Endodermal cell (in vitro differentiated cells): ENCODE measurements around the gene DFFB. TPM values are rescaled to one million over a fixed set of nuclear protein-coding genes. Genes with fewer than 3 reads are reported as not detected.

ENCODE experiments used
- DNase-seq: peaks from one replicate; pipeline ENCODE4 v3.0.0-alpha.2; 2017
- H3K27ac ChIP-seq: 2 replicates; pipeline ENCODE4 v1.5.1; 2013; ENCODE audit warnings: mild to moderate bottlenecking, low read depth, low read length, moderate library complexity
- H3K27me3 ChIP-seq: 2 replicates; pipeline ENCODE4 v1.6.1; 2013; ENCODE audit warnings: mild to moderate bottlenecking, low read length, moderate library complexity; ENCODE audit not compliant: insufficient read depth, control insufficient read depth, poor library complexity, severe bottlenecking
- H3K36me3 ChIP-seq: 2 replicates; pipeline ENCODE4 v1.7.0; 2013; ENCODE audit warnings: mild to moderate bottlenecking, low read length, moderate library complexity; ENCODE audit not compliant: control insufficient read depth, insufficient read depth
- H3K4me1 ChIP-seq: one replicate; pipeline ENCODE4 v1.7.0; 2013; ENCODE audit warnings: low read length; ENCODE audit not compliant: control insufficient read depth, insufficient read depth
- H3K4me3 ChIP-seq: 2 replicates; pipeline ENCODE4 v1.5.1; 2013; ENCODE audit warnings: mild to moderate bottlenecking, low read length, moderate library complexity
- H3K9ac ChIP-seq: 2 replicates; pipeline ENCODE4 v1.6.1; 2013; ENCODE audit warnings: mild to moderate bottlenecking, low read length, moderate library complexity; ENCODE audit not compliant: poor library complexity, severe bottlenecking; ENCODE audit errors: extremely low read depth
- H3K9me3 ChIP-seq: 2 replicates; pipeline ENCODE4 v1.6.1; 2013; ENCODE audit warnings: mild to moderate bottlenecking, low read length, moderate library complexity; ENCODE audit not compliant: control insufficient read depth
- H3K27ac Mint-ChIP-seq: 2 replicates; pipeline ENCODE4 v1.8.0; 2020; ENCODE audit warnings: mixed read lengths
- H3K27me3 Mint-ChIP-seq: 2 replicates; pipeline ENCODE4 v1.8.0; 2021; ENCODE audit warnings: mild to moderate bottlenecking, mixed read lengths; ENCODE audit not compliant: insufficient read depth
- H3K36me3 Mint-ChIP-seq: 2 replicates; pipeline ENCODE4 v1.8.0; 2020; ENCODE audit warnings: low read depth, mixed read lengths
- H3K4me1 Mint-ChIP-seq: 2 replicates; pipeline ENCODE4 v1.8.0; 2020; ENCODE audit warnings: mixed read lengths
- H3K4me3 Mint-ChIP-seq: 2 replicates; pipeline ENCODE4 v1.8.0; 2020; ENCODE audit warnings: mild to moderate bottlenecking, moderate library complexity, mixed read lengths
- H3K9me3 Mint-ChIP-seq: 2 replicates; pipeline ENCODE4 v1.8.0; 2020; ENCODE audit warnings: mild to moderate bottlenecking, mixed read lengths
- WGBS, 2 experiments: methylation state at CpG; one replicate each; pipeline versions ENCODE4 v1.1.5 to v1.1.7; 2013; ENCODE audit warnings: missing lambda C conversion rate in 2 of 2, mixed read lengths in 1 of 2; ENCODE audit not compliant: insufficient coverage in 1 of 2, insufficient read length in 1 of 2; 5-methylcytosine and 5-hydroxymethylcytosine counted together
- total RNA-seq, 2 donors: library from RNA; stranded (reverse); fragmentation: NEBNext Ultra II Directional in 1 of 2; extraction: Animal tissue kit (Norgen Biotek cat#: 25700) in 1 of 2; gene quantifications; 2 replicates in 1 of 2; 3 replicates in 1 of 2; pipeline ENCODE4 v1.2.1, GENCODE V29; 2021
- TF ChIP-seq, protein P1 (sequence below): fragments of 200-600 bp; sonication (generic); conservative IDR thresholded peaks from 2 replicates; pipeline ENCODE4 v1.5.0; 2021; ENCODE audit warnings: antibody characterized with exemption, mild to moderate bottlenecking

The DFFB gene
- total RNA-seq, 2 donors from 2014 or later = 7.2 to 7.6 TPM

GRCh38 chr1:3869751-3870301 is 12.6 kb downstream of the DFFB start:
- Mint-ChIP-seq H3K27ac (no peak overlapping the region), H3K27me3 (no peaks in the 10 kb centered on the region), H3K9me3 (peaks cover 4% of the 10 kb centered on the region), H3K4me1 (peaks cover 8% of the 10 kb centered on the region), H3K36me3 (peaks cover 44% of the 10 kb centered on the region), H3K4me3 (no peak overlapping the region)
- no peaks in the 10 kb centered on the region for H3K27me3 ChIP-seq
- no peaks in the 10 kb centered on the region for H3K4me1 ChIP-seq
- no peak overlapping the region for H3K27ac ChIP-seq
- H3K4me3 ChIP-seq = no peak overlapping the region
- H3K9ac ChIP-seq = no peak overlapping the region
- no peak for DNase-seq
- H3K9me3 ChIP-seq = no peaks in the 10 kb centered on the region
- H3K36me3 ChIP-seq = peaks cover 8% of the 10 kb centered on the region
- 73 to 83% methylated on average over 13 to 18 of the region's 18 CpGs for WGBS, 2 experiments
- TF ChIP-seq, protein P1, sequence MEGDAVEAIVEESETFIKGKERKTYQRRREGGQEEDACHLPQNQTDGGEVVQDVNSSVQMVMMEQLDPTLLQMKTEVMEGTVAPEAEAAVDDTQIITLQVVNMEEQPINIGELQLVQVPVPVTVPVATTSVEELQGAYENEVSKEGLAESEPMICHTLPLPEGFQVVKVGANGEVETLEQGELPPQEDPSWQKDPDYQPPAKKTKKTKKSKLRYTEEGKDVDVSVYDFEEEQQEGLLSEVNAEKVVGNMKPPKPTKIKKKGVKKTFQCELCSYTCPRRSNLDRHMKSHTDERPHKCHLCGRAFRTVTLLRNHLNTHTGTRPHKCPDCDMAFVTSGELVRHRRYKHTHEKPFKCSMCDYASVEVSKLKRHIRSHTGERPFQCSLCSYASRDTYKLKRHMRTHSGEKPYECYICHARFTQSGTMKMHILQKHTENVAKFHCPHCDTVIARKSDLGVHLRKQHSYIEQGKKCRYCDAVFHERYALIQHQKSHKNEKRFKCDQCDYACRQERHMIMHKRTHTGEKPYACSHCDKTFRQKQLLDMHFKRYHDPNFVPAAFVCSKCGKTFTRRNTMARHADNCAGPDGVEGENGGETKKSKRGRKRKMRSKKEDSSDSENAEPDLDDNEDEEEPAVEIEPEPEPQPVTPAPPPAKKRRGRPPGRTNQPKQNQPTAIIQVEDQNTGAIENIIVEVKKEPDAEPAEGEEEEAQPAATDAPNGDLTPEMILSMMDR = no peak

DNA sequence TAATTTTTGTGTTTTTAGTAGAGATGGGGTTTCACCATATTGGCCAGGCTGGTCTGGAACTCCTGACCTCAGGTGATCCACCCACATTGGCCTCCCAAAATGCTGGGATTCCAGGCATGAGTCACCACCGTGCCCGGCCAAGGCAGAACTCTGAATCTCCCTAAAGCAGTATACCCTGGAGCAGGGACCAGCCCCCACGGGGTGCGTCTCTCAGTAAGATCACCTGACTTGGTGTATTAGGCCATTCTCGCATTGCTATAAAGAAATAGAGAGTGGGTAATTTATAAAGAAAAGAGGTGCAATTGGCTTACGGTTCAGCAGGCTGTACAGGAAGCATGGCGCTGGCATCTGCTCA is 14.2 kb downstream of the DFFB start:
- H3K4me3 ChIP-seq = no peak overlapping the region
- DNase-seq = no peak
- no peaks in the 10 kb centered on the region for H3K4me1 Mint-ChIP-seq
- no peak overlapping the region for H3K27ac ChIP-seq
- H3K27me3 ChIP-seq = no peaks in the 10 kb centered on the region
- H3K4me1 ChIP-seq = no peaks in the 10 kb centered on the region
- peaks cover 8% of the 10 kb centered on the region for H3K36me3 ChIP-seq
- no peak overlapping the region for H3K27ac Mint-ChIP-seq
- H3K9me3 Mint-ChIP-seq = peaks cover 4% of the 10 kb centered on the region
- H3K9me3 ChIP-seq = no peaks in the 10 kb centered on the region
- no peak overlapping the region for H3K4me3 Mint-ChIP-seq
- H3K9ac ChIP-seq = no peak overlapping the region
- peaks cover 57% of the 10 kb centered on the region for H3K36me3 Mint-ChIP-seq
- H3K27me3 Mint-ChIP-seq = no peaks in the 10 kb centered on the region
- TF ChIP-seq, protein P1 = no peak
- WGBS, 2 experiments = 88 to 94% methylated on average over 5 to 7 of the region's 7 CpGs

- peaks cover 8% of the 10 kb centered on the region for H3K36me3 ChIP-seq
- TF ChIP-seq, protein P1 = no peak
- no peaks in the 10 kb centered on the region for H3K4me1 Mint-ChIP-seq
- H3K4me3 Mint-ChIP-seq = no peak overlapping the region
- no peaks in the 10 kb centered on the region for H3K4me1 ChIP-seq
- no peaks in the 10 kb centered on the region for H3K9me3 ChIP-seq
- DNase-seq = no peak
- H3K9ac ChIP-seq = no peak overlapping the region
- 89 to 97% methylated on average over 4 to 8 of the region's 8 CpGs for WGBS, 2 experiments
- no peak overlapping the region for H3K4me3 ChIP-seq
- H3K27me3 Mint-ChIP-seq = no peaks in the 10 kb centered on the region
- no peaks in the 10 kb centered on the region for H3K27me3 ChIP-seq
- no peak overlapping the region for H3K27ac Mint-ChIP-seq
- H3K27ac ChIP-seq = no peak overlapping the region
- H3K9me3 Mint-ChIP-seq = peaks cover 5% of the 10 kb centered on the region
- peaks cover 53% of the 10 kb centered on the region for H3K36me3 Mint-ChIP-seq
Measured at GRCh38 chr1:3872546-3872945, 15.3 kb downstream of the DFFB start.
